Ascending aorta (tissue), 2 donors: Measurements from ENCODE around the gene CYFIP2. TPM values are rescaled to one million over a fixed set of nuclear protein-coding genes. Genes with fewer than 3 reads are reported as not detected.

Experiments used
- DNase-seq, 2 donors: peaks; one replicate each; pipeline ENCODE4 v3.0.0-alpha.2; 2019; ENCODE audit warnings: low spot score in 2 of 2
- H3K27ac ChIP-seq, 2 donors: fragments of 200-600 bp; sonication (generic); one replicate each; pipeline ENCODE4 v1.5.1; 2016 to 2017; ENCODE audit warnings: mild to moderate bottlenecking in 1 of 2
- H3K27me3 ChIP-seq: fragments of 200-600 bp; sonication (generic); one replicate; pipeline ENCODE4 v1.5.1; 2017
- H3K36me3 ChIP-seq, 2 donors: fragments of 200-600 bp; sonication (generic); one replicate each; pipeline ENCODE4 v1.5.1; 2016
- H3K4me1 ChIP-seq, 2 donors: fragments of 200-600 bp; sonication (generic); one replicate each; pipeline ENCODE4 v1.5.1; 2016 to 2017; ENCODE audit warnings: mild to moderate bottlenecking in 1 of 2
- H3K4me3 ChIP-seq, 2 donors: fragments of 200-600 bp; sonication (generic); one replicate each; pipeline ENCODE4 v1.5.1; 2016 to 2017; ENCODE audit warnings: mild to moderate bottlenecking in 1 of 2
- H3K9me3 ChIP-seq, 2 donors: fragments of 200-600 bp; sonication (generic); one replicate each; pipeline ENCODE4 v1.5.1; 2016
- CTCF ChIP-seq, 3 experiments: fragments of 200-600 bp in 2 of 3; fragments of 450-650 bp in 1 of 3; sonication (generic) in 2 of 3; IDR thresholded peaks; one replicate each; pipeline ENCODE4 v1.5.1; 2016 to 2019; ENCODE audit warnings: antibody characterized with exemption in 3 of 3, mild to moderate bottlenecking in 1 of 3, moderate library complexity in 1 of 3
- intact Hi-C: fragments of 100-400 bp; cut with DNase I; formaldehyde crosslinking; loops from one replicate; pipeline ENCODE4 v1.15.1; 2023
- total RNA-seq: library from RNA; depleted of rRNA; stranded (reverse); fragments of >200 nt; gene quantifications from one replicate; pipeline ENCODE4 v1.1.0, GENCODE V29; 2016

CYFIP2 gene
- total RNA-seq, 1 donor from 2014 or later, result 78.1 TPM

DNA sequence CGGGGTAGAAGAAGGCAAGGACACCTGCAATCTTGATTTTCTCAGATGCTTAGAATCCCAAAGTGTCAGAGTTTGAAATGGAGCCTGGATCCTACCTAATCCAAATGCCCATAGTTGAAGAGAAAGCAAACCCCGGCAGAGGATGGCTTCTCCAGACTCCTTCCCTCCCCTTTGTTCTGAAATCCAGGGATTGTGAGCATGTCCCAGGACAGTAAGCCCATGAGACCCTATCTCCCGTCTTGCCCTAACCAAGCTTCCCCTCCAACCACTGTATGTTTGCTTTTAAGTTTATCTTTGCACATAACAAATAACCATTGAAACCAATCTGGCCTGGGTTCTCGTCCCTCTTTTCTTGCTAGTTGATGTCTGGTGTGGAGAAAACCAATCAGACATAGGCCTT is 115.8 kb downstream of the CYFIP2 start:
- DNase-seq, result no peak
- Histone ChIP-seq H3K4me3 (no peak overlapping the region), H3K4me1 (peaks cover 13 to 25% of the 10 kb centered on the region in 2 donors), H3K9me3 (no peaks in the 10 kb centered on the region), H3K36me3 (no peaks in the 10 kb centered on the region), H3K27me3 (no peaks in the 10 kb centered on the region), H3K27ac (peak overlapping the region; percentile 94)
- intact Hi-C loops, result loop anchor here (2.0 to 5.0 kb wide), 2 partner anchors 15 to 181 kb away; no protein-coding TSS in a partner anchor
- no peak for TF ChIP-seq CTCF (IDR thresholded peaks at IDR 0.05)

- Histone ChIP-seq H3K4me3 (peak overlapping the region; percentile 28 to 50), H3K27me3 (no peaks in the 10 kb centered on the region), H3K36me3 (no peaks in the 10 kb centered on the region), H3K27ac (peak overlapping the region; percentile 94), H3K9me3 (no peaks in the 10 kb centered on the region), H3K4me1 (peaks cover 16 to 37% of the 10 kb centered on the region in 2 donors)
- no peak for TF ChIP-seq CTCF (IDR thresholded peaks at IDR 0.05)
- DNase-seq, result peak in 1 of 2 donors; percentile 67
- intact Hi-C loops, result loop anchor here (2.0 to 5.0 kb wide), 2 partner anchors 16 to 179 kb away; no protein-coding TSS in a partner anchor
Measured at GRCh38 chr5:157382996-157383800, 117.3 kb downstream of the CYFIP2 start.

DNA sequence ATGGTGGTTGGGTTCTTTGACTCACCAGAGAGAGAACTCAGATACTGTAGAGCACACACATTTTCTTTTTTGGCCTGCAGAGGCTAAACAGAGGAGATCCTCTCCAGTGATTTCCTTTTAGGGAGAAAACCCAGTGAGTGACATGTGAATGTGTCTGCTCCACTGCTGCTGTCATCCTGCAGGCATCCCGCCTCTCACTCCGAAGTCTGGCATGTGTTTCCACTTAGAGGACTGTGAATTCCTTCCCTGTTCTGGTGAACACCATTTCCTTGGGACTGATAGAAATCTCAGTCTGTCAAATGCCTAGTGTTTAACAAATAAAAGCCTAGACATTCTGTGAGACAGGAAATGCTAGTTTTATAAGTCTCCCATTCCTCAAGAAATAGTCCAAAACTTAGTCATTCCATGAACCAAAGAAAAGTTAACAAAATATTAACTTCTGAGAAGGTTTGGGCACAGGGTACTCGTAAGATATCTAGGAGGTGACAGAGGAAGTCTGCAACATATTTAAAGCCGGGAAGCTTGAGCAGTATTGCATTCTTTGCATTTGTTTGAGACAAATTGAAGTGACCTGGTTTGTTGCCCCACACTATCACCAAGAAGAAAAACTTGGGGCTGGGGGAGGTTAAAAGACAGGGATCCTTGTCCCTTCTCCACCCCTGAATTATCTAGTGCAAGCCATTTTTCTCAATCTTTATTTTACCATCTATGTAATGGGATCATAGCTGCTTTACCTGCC is 119.2 kb downstream of the CYFIP2 start:
- Histone ChIP-seq H3K27ac (peak overlapping the region; percentile 94), H3K4me1 (peaks cover 16 to 39% of the 10 kb centered on the region in 2 donors), H3K9me3 (no peaks in the 10 kb centered on the region), H3K27me3 (no peaks in the 10 kb centered on the region), H3K4me3 (peak overlapping the region in 1 of 2 donors; percentile 15), H3K36me3 (peaks cover 9 to 10% of the 10 kb centered on the region in 2 donors)
- intact Hi-C loops, result loop anchor here (5.0 kb wide), 3 partner anchors 77 to 243 kb away; partner anchors contain the start of genes MED7 and NIPAL4
- no peak for TF ChIP-seq CTCF (IDR thresholded peaks at IDR 0.05)
- DNase-seq, result peak; percentile 40 to 91

- Histone ChIP-seq H3K27me3 (no peaks in the 10 kb centered on the region), H3K4me3 (no peak overlapping the region), H3K9me3 (no peaks in the 10 kb centered on the region), H3K27ac (peak overlapping the region; percentile 94), H3K36me3 (peaks cover 9 to 10% of the 10 kb centered on the region in 2 donors), H3K4me1 (peaks cover 16 to 39% of the 10 kb centered on the region in 2 donors)
- intact Hi-C loops, result loop anchor here (2.0 to 5.0 kb wide), 3 partner anchors 75 to 245 kb away; partner anchors contain the start of genes MED7 and NIPAL4
- no peak for TF ChIP-seq CTCF (IDR thresholded peaks at IDR 0.05)
- DNase-seq, result no peak
Measured at GRCh38 chr5:157387041-157387563, 121.2 kb downstream of the CYFIP2 start.

- no peaks in the 10 kb centered on the region for H3K9me3 ChIP-seq
- DNase-seq, result peak; percentile 24 to 88
- H3K27me3 ChIP-seq, result no peaks in the 10 kb centered on the region
- no peak for TF ChIP-seq CTCF (IDR thresholded peaks at IDR 0.05)
- no peak overlapping the region for H3K4me3 ChIP-seq
- intact Hi-C loops, result loop anchor here (2.0 to 5.0 kb wide), 4 partner anchors 75 to 343 kb away; partner anchors contain the start of genes MED7, NIPAL4 and THG1L
- peak overlapping the region; percentile 94 for H3K27ac ChIP-seq
- peaks cover 16 to 37% of the 10 kb centered on the region in 2 donors for H3K4me1 ChIP-seq
- H3K36me3 ChIP-seq, result peaks cover 9 to 10% of the 10 kb centered on the region in 2 donors
Measured at GRCh38 chr5:157387683-157388093, 121.8 kb downstream of the CYFIP2 start.
